HEK293 (cell line): ENCODE results near the gene RNH1.

Source experiments
- CTCF ChIA-PET: fragments of 350-600 bp; formaldehyde crosslinking; extraction: SDS; loops from one replicate; lab custom pipeline; 2021; ENCODE audit warnings: antibody characterized with exemption; lab: Yijun Ruan, JAX
- POLR2A ChIA-PET: fragments of 300-600 bp; formaldehyde crosslinking; extraction: SDS; loops from one replicate; lab custom pipeline; 2020; ENCODE audit warnings: antibody characterized with exemption, inconsistent platforms; lab: Yijun Ruan, JAX
- H3K27ac ChIP-seq: fragments of 200-500 bp; sonication (Bioruptor generic); 2 replicates; pipeline ENCODE4 v1.5.1; 2014; ENCODE audit warnings: low read depth, low read length, control low read depth, inconsistent platforms; ENCODE audit errors: extremely low read depth
- H3K36me3 ChIP-seq, 2 experiments: fragments of 200-500 bp in 1 of 2; sonication (Bioruptor generic) in 1 of 2; 1 replicate in 1 of 2; 2 replicates in 1 of 2; pipeline ENCODE4 v1.5.1; 2014 to 2017; ENCODE audit warnings: inconsistent platforms in 2 of 2, low read length in 2 of 2; ENCODE audit not compliant: control insufficient read depth in 2 of 2, insufficient read depth in 1 of 2
- H3K4me1 ChIP-seq: fragments of 200-500 bp; sonication (Bioruptor generic); 2 replicates; pipeline ENCODE4 v1.5.1; 2014; ENCODE audit warnings: mild to moderate bottlenecking, low read length, inconsistent platforms; ENCODE audit not compliant: control insufficient read depth, insufficient read depth
- H3K4me3 ChIP-seq: 2 replicates; pipeline ENCODE4 v1.5.1; 2011; ENCODE audit warnings: low read depth, mild to moderate bottlenecking, control low read depth, low read length, moderate library complexity
- H3K9me3 ChIP-seq: fragments of 200-500 bp; sonication (Bioruptor generic); 2 replicates; pipeline ENCODE4 v1.5.1; 2014; ENCODE audit warnings: low read depth, low read length, inconsistent platforms; ENCODE audit not compliant: control insufficient read depth, insufficient read depth
- IKZF3 ChIP-seq: fragments of 450-650 bp; IDR thresholded peaks from 2 replicates; pipeline ENCODE4 v1.5.0; 2018; ENCODE audit warnings: missing biosample characterization, mild to moderate bottlenecking, missing genetic modification characterization, moderate library complexity
- KLF10 ChIP-seq: fragments of 450-650 bp; IDR thresholded peaks from 2 replicates; pipeline ENCODE4 v1.5.1; 2018; ENCODE audit warnings: missing biosample characterization, mild to moderate bottlenecking, missing genetic modification characterization
- MYNN ChIP-seq: fragments of 450-650 bp; formaldehyde crosslinking; IDR thresholded peaks from 2 replicates; pipeline ENCODE4 v1.5.1; 2016; ENCODE audit warnings: missing biosample characterization, missing genetic modification characterization, borderline replicate concordance
- OSR2 ChIP-seq: fragments of 450-650 bp; formaldehyde crosslinking; IDR thresholded peaks from 2 replicates; pipeline ENCODE4 v1.5.1; 2016; ENCODE audit warnings: missing biosample characterization, missing genetic modification characterization
- PBX3 ChIP-seq: sonication (generic); formaldehyde crosslinking; IDR thresholded peaks from 2 replicates; pipeline ENCODE4 v1.8.1; 2022; ENCODE audit warnings: mild to moderate bottlenecking, moderate library complexity, missing genetic modification reagents
- PRDM6 ChIP-seq: fragments of 450-650 bp; formaldehyde crosslinking; IDR thresholded peaks from 2 replicates; pipeline ENCODE4 v1.5.1; 2017; ENCODE audit warnings: missing biosample characterization, missing genetic modification characterization
- SP2 ChIP-seq: fragments of 450-650 bp; formaldehyde crosslinking; IDR thresholded peaks from 2 replicates; pipeline ENCODE4 v1.5.1; 2016; ENCODE audit warnings: missing biosample characterization, missing genetic modification characterization
- TRIM28 ChIP-seq: IDR thresholded peaks from 2 replicates; pipeline ENCODE4 v1.6.1; 2011; ENCODE audit warnings: low read length, control low read depth, borderline replicate concordance
- ZEB2 ChIP-seq: fragments of 450-650 bp; formaldehyde crosslinking; IDR thresholded peaks from 2 replicates; pipeline ENCODE4 v1.5.1; 2016; ENCODE audit warnings: missing biosample characterization, missing genetic modification characterization
- ZFHX2 ChIP-seq: fragments of 450-650 bp; formaldehyde crosslinking; conservative IDR thresholded peaks from 2 replicates; pipeline ENCODE4 v1.5.1; 2016; ENCODE audit warnings: missing biosample characterization, missing genetic modification characterization
- ZNF169 ChIP-seq: fragments of 450-650 bp; formaldehyde crosslinking; IDR thresholded peaks from 2 replicates; pipeline ENCODE4 v1.5.1; 2016; ENCODE audit warnings: missing biosample characterization, missing genetic modification characterization
- ZNF202 ChIP-seq: fragments of 450-650 bp; formaldehyde crosslinking; IDR thresholded peaks from 2 replicates; pipeline ENCODE4 v1.5.1; 2016; ENCODE audit warnings: missing biosample characterization, missing genetic modification characterization, borderline replicate concordance
- ZNF37A ChIP-seq: fragments of 450-650 bp; IDR thresholded peaks from 2 replicates; pipeline ENCODE4 v1.5.1; 2018; ENCODE audit warnings: missing biosample characterization, missing genetic modification characterization
- ZNF473 ChIP-seq: fragments of 450-650 bp; formaldehyde crosslinking; IDR thresholded peaks from 2 replicates; pipeline ENCODE4 v1.5.1; 2017; ENCODE audit warnings: missing biosample characterization, missing genetic modification characterization
- ZNF488 ChIP-seq: fragments of 450-650 bp; formaldehyde crosslinking; IDR thresholded peaks from 2 replicates; pipeline ENCODE4 v1.5.1; 2016; ENCODE audit warnings: missing biosample characterization, missing genetic modification characterization
- ZNF561 ChIP-seq: fragments of 450-650 bp; IDR thresholded peaks from 2 replicates; pipeline ENCODE4 v1.5.1; 2018; ENCODE audit warnings: missing biosample characterization, missing genetic modification characterization, borderline replicate concordance
- ZNF600 ChIP-seq: fragments of 450-650 bp; formaldehyde crosslinking; IDR thresholded peaks from 2 replicates; pipeline ENCODE4 v1.5.1; 2016; ENCODE audit warnings: missing biosample characterization, missing genetic modification characterization
- ZNF629 ChIP-seq: fragments of 450-650 bp; formaldehyde crosslinking; IDR thresholded peaks from 2 replicates; pipeline ENCODE4 v1.5.1; 2017; ENCODE audit warnings: missing biosample characterization, missing genetic modification characterization
- ZNF837 ChIP-seq: fragments of 450-650 bp; formaldehyde crosslinking; IDR thresholded peaks from 2 replicates; pipeline ENCODE4 v1.5.1; 2016; ENCODE audit warnings: missing biosample characterization, missing genetic modification characterization
- ZSCAN30 ChIP-seq: fragments of 450-650 bp; IDR thresholded peaks from 2 replicates; pipeline ENCODE4 v1.5.1; 2018; ENCODE audit warnings: missing biosample characterization, mild to moderate bottlenecking, missing genetic modification characterization, moderate library complexity
- TF ChIP-seq, protein P1 (sequence below): fragments of 450-650 bp; formaldehyde crosslinking; IDR thresholded peaks from 2 replicates; pipeline ENCODE4 v1.5.1; 2017; ENCODE audit warnings: missing biosample characterization, missing genetic modification characterization
- TF ChIP-seq, protein P2 (sequence below): fragments of 450-650 bp; formaldehyde crosslinking; IDR thresholded peaks from 2 replicates; pipeline ENCODE4 v1.5.1; 2016; ENCODE audit warnings: missing biosample characterization, missing genetic modification characterization, low read depth
- TF ChIP-seq, protein P3 (sequence below): fragments of 450-650 bp; formaldehyde crosslinking; conservative IDR thresholded peaks from 2 replicates; pipeline ENCODE4 v1.5.1; 2016; ENCODE audit warnings: low read depth, missing biosample characterization, missing genetic modification characterization

The RNH1 gene

DNA sequence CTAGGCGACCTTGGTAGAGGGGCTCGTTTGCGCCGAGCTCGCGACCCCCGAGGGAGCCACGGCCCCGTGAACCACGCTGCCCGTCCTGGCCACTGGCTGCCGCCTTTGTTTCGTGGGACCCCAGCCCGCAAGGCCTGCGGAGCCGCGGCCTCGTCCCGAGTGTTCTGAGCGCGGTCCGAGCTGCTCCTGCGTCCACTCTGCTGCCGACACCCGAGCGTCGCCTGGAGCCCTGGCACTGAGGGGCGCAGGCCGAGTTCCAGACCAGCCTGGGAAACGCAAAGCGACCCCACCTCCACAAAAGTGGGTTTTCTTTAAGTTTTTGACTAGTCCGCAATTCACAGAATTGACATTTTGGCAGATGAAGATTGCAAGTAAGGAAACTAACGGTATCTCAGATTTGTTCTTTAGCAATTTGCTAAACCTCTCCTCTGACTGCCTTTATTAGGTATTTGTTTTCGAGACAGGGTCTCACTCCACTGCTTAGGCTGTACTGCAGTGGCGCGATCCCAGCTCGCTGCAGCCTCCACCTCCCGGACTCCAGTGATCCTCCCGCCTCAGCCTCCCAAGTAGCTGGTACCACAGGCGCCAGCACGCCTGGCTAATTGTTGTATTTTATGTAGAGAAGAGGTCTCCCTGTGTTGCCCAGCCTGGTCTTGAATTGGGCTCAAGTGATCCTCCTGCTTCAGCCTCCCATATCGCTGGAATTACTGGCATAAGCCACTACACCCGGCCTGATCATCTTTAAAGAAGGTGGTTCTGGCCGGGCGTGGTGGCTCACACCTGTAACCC is 879 bp upstream of the RNH1 start (continued):
- TF ChIP-seq ZNF488 (tag by site-specific recombination) (no peak), ZNF473 (tag by site-specific recombination) (no peak), ZNF202 (tag by site-specific recombination) (no peak)

- no peaks in the 10 kb centered on the region for H3K4me1 ChIP-seq
- no peaks in the 10 kb centered on the region for H3K9me3 ChIP-seq
- H3K27ac ChIP-seq = peak overlapping the region; percentile 85
- ChIA-PET POLR2A (interaction anchor here (0.5 to 1.9 kb wide), 18 partner anchors 9 to 312 kb away, joined by 3 to 11 read pairs (median 4); partner anchors contain the start of genes BET1L, HRAS, PHRF1 and PNPLA2), CTCF (interaction anchor here (0.7 to 0.8 kb wide), 3 partner anchors 12 to 78 kb away, joined by 3 to 5 read pairs (median 4); no protein-coding TSS in a partner anchor)
- H3K4me3 ChIP-seq = peak overlapping the region; percentile 90
- H3K36me3 ChIP-seq = peaks cover 0 to 25% of the 10 kb centered on the region in 2 experiments; a peak in 1 of 3 replicates
- TF ChIP-seq PRDM6 (no peak), ZNF837 (tag by site-specific recombination) (no peak), SP2 (tag by site-specific recombination) (peak; percentile 75), ZNF561 (peak; percentile 31; the same call in 1 of the 2 replicates), OSR2 (tag by site-specific recombination) (no peak), IKZF3 (tag by site-specific recombination) (peak; percentile 40; the same call in 1 of the 2 replicates), ZNF629 (peak; percentile 84), ZNF169 (tag by site-specific recombination) (no peak), PBX3 (CRISPR knock-in tag) (0 out of 2 replicates have a peak, but pooled peaks have one; percentile 31), ZSCAN30 (no peak), TRIM28 (no peak), ZFHX2 (tag by site-specific recombination) (peak; percentile 51), MYNN (no peak), KLF10 (tag by site-specific recombination) (peak; percentile 63), ZNF37A (no peak), ZEB2 (peak; percentile 71), ZNF600 (tag by site-specific recombination) (no peak)
- TF ChIP-seq, protein P1, sequence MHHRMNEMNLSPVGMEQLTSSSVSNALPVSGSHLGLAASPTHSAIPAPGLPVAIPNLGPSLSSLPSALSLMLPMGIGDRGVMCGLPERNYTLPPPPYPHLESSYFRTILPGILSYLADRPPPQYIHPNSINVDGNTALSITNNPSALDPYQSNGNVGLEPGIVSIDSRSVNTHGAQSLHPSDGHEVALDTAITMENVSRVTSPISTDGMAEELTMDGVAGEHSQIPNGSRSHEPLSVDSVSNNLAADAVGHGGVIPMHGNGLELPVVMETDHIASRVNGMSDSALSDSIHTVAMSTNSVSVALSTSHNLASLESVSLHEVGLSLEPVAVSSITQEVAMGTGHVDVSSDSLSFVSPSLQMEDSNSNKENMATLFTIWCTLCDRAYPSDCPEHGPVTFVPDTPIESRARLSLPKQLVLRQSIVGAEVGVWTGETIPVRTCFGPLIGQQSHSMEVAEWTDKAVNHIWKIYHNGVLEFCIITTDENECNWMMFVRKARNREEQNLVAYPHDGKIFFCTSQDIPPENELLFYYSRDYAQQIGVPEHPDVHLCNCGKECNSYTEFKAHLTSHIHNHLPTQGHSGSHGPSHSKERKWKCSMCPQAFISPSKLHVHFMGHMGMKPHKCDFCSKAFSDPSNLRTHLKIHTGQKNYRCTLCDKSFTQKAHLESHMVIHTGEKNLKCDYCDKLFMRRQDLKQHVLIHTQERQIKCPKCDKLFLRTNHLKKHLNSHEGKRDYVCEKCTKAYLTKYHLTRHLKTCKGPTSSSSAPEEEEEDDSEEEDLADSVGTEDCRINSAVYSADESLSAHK (tag by site-specific recombination) = no peak
- TF ChIP-seq, protein P2, sequence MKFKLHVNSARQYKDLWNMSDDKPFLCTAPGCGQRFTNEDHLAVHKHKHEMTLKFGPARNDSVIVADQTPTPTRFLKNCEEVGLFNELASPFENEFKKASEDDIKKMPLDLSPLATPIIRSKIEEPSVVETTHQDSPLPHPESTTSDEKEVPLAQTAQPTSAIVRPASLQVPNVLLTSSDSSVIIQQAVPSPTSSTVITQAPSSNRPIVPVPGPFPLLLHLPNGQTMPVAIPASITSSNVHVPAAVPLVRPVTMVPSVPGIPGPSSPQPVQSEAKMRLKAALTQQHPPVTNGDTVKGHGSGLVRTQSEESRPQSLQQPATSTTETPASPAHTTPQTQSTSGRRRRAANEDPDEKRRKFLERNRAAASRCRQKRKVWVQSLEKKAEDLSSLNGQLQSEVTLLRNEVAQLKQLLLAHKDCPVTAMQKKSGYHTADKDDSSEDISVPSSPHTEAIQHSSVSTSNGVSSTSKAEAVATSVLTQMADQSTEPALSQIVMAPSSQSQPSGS (tag by site-specific recombination) = no peak
- TF ChIP-seq, protein P3, sequence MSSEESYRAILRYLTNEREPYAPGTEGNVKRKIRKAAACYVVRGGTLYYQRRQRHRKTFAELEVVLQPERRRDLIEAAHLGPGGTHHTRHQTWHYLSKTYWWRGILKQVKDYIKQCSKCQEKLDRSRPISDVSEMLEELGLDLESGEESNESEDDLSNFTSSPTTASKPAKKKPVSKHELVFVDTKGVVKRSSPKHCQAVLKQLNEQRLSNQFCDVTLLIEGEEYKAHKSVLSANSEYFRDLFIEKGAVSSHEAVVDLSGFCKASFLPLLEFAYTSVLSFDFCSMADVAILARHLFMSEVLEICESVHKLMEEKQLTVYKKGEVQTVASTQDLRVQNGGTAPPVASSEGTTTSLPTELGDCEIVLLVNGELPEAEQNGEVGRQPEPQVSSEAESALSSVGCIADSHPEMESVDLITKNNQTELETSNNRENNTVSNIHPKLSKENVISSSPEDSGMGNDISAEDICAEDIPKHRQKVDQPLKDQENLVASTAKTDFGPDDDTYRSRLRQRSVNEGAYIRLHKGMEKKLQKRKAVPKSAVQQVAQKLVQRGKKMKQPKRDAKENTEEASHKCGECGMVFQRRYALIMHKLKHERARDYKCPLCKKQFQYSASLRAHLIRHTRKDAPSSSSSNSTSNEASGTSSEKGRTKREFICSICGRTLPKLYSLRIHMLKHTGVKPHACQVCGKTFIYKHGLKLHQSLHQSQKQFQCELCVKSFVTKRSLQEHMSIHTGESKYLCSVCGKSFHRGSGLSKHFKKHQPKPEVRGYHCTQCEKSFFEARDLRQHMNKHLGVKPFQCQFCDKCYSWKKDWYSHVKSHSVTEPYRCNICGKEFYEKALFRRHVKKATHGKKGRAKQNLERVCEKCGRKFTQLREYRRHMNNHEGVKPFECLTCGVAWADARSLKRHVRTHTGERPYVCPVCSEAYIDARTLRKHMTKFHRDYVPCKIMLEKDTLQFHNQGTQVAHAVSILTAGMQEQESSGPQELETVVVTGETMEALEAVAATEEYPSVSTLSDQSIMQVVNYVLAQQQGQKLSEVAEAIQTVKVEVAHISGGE (tag by site-specific recombination) = peak; percentile 70
Observed at GRCh38 chr11:506238-506994, 626 bp downstream of the RNH1 start.
